H1 (cell line): ENCODE data around the gene WASF3. TPM values are rescaled to one million over a fixed set of nuclear protein-coding genes. Genes with fewer than 3 reads are reported as not detected.

Experiments
- CTCF ChIA-PET: fragments of 300-600 bp; sonication (Branson Sonifier 250); formaldehyde crosslinking; loops from one replicate; lab custom pipeline; 2021; ENCODE audit not compliant: partially characterized antibody; lab: Charles Lee
- POLR2A ChIA-PET: fragments of 300-600 bp; sonication (Branson Sonifier 250); formaldehyde crosslinking; loops from one replicate; lab custom pipeline; 2021; ENCODE audit warnings: inconsistent platforms; ENCODE audit not compliant: partially characterized antibody; lab: Charles Lee
- DNase-seq, 2 experiments: peaks; one replicate each; pipeline versions ENCODE4 v3.0.0 to v3.0.0-alpha.2; 2010 to 2022; ENCODE audit warnings: low spot score in 2 of 2, low read depth in 1 of 2, mixed read lengths in 1 of 2
- FAIRE-seq: peaks from 2 replicates; lab custom pipeline; 2011; peaks lifted over from hg19 to GRCh38; lab: Jason Lieb, UNC
- H2AFZ ChIP-seq: 2 replicates; pipeline ENCODE4 v1.8.1; 2012; ENCODE audit warnings: low read length, inconsistent platforms
- H2AK5ac ChIP-seq: 2 replicates; pipeline ENCODE4 v1.6.1; 2013; ENCODE audit warnings: low read depth, low read length
- H2BK120ac ChIP-seq: replicated peaks from 2 replicates; pipeline ENCODE3; 2013; ENCODE audit warnings: low read depth, low read length, inconsistent platforms
- H2BK12ac ChIP-seq: 2 replicates; pipeline ENCODE4 v1.6.1; 2013; ENCODE audit warnings: low read depth, low read length
- H2BK15ac ChIP-seq: 2 replicates; pipeline ENCODE4 v1.6.1; 2013; ENCODE audit warnings: low read length
- H2BK20ac ChIP-seq: 2 replicates; pipeline ENCODE4 v1.6.1; 2013; ENCODE audit warnings: low read length
- H2BK5ac ChIP-seq: 2 replicates; pipeline ENCODE4 v1.6.1; 2013; ENCODE audit warnings: low read depth, low read length
- H3K14ac ChIP-seq: 2 replicates; pipeline ENCODE4 v1.6.1; 2013; ENCODE audit warnings: inconsistent platforms; ENCODE audit not compliant: insufficient read length
- H3K18ac ChIP-seq: 2 replicates; pipeline ENCODE4 v1.6.1; 2013; ENCODE audit warnings: low read length; ENCODE audit errors: extremely low read depth
- H3K23ac ChIP-seq: 2 replicates; pipeline ENCODE4 v1.6.1; 2013; ENCODE audit warnings: inconsistent platforms; ENCODE audit not compliant: insufficient read length
- H3K23me2 ChIP-seq: 2 replicates; pipeline ENCODE4 v1.6.1; 2013; ENCODE audit warnings: low read depth, low read length
- H3K27ac ChIP-seq: 2 replicates; pipeline ENCODE4 v1.6.1; 2011; ENCODE audit warnings: low read depth, low read length, inconsistent platforms
- H3K27me3 ChIP-seq, 4 experiments: replicated peaks in 1 of 4; 1 replicate in 1 of 4; 2 replicates in 3 of 4; pipeline versions ENCODE4 v1.6.1 to v1.8.1; 2011 to 2013; ENCODE audit warnings: low read length in 3 of 4, mild to moderate bottlenecking in 3 of 4, inconsistent platforms in 2 of 4, mixed read lengths in 2 of 4, moderate library complexity in 1 of 4; ENCODE audit not compliant: control insufficient read depth in 3 of 4, insufficient read depth in 3 of 4; ENCODE audit errors: extremely low read depth in 1 of 4
- H3K36me3 ChIP-seq, 4 experiments: 2 replicates each; pipeline versions ENCODE4 v1.6.1 to v1.8.1; 2011 to 2013; ENCODE audit warnings: mild to moderate bottlenecking in 4 of 4, low read length in 3 of 4, moderate library complexity in 2 of 4, control low read depth in 1 of 4, inconsistent platforms in 1 of 4; ENCODE audit not compliant: insufficient read depth in 4 of 4, control insufficient read depth in 2 of 4
- H3K4ac ChIP-seq: replicated peaks from 2 replicates; pipeline ENCODE3; 2013; ENCODE audit warnings: low read length, low read depth, mixed read lengths, inconsistent platforms; ENCODE audit not compliant: insufficient read length
- H3K4me1 ChIP-seq, 4 experiments: replicated peaks in 1 of 4; 1 replicate in 1 of 4; 2 replicates in 3 of 4; pipeline versions ENCODE4 v1.6.1 to v1.8.1; 2011 to 2013; ENCODE audit warnings: low read length in 3 of 4, inconsistent platforms in 2 of 4, mixed read lengths in 1 of 4; ENCODE audit not compliant: insufficient read depth in 4 of 4, control insufficient read depth in 3 of 4
- H3K4me2 ChIP-seq, 2 experiments: 2 replicates each; pipeline versions ENCODE4 v1.6.1 to v1.8.1; 2011 to 2013; ENCODE audit warnings: low read depth in 2 of 2, low read length in 2 of 2, control low read depth in 1 of 2, inconsistent platforms in 1 of 2, mild to moderate bottlenecking in 1 of 2; ENCODE audit not compliant: insufficient read depth in 1 of 2
- H3K4me3 ChIP-seq, 4 experiments: fragments of 200-600, 300-600 bp in 1 of 4; sonication (generic), shearing (Covaris generic), sonication (Bioruptor Twin) in 1 of 4; 2 replicates each; pipeline versions ENCODE4 v1.5.1 to v1.8.1; 2011 to 2016; ENCODE audit warnings: low read length in 4 of 4, low read depth in 3 of 4, control low read depth in 2 of 4, inconsistent platforms in 2 of 4, mild to moderate bottlenecking in 2 of 4, mixed read lengths in 1 of 4, moderate library complexity in 1 of 4; ENCODE audit not compliant: insufficient read depth in 2 of 4; ENCODE audit errors: extremely low read depth in 1 of 4
- H3K56ac ChIP-seq: replicated peaks from 2 replicates; pipeline ENCODE3; 2013; ENCODE audit warnings: low read depth, mild to moderate bottlenecking, mixed read lengths, low read length, inconsistent platforms; ENCODE audit not compliant: insufficient read length
- H3K79me1 ChIP-seq: 2 replicates; pipeline ENCODE4 v1.6.1; 2013; ENCODE audit warnings: low read depth, low read length, control low read depth
- H3K79me2 ChIP-seq, 2 experiments: 2 replicates each; pipeline versions ENCODE4 v1.6.1 to v1.8.1; 2012 to 2013; ENCODE audit warnings: low read length in 2 of 2, mild to moderate bottlenecking in 2 of 2, inconsistent platforms in 1 of 2; ENCODE audit not compliant: insufficient read depth in 2 of 2, control insufficient read depth in 1 of 2
- H3K9ac ChIP-seq, 4 experiments: replicated peaks in 1 of 4; 1 replicate in 1 of 4; 2 replicates in 3 of 4; pipeline versions ENCODE4 v1.6.1 to v1.8.1; 2011 to 2013; ENCODE audit warnings: low read depth in 3 of 4, low read length in 3 of 4, control low read depth in 2 of 4, mild to moderate bottlenecking in 2 of 4, moderate library complexity in 2 of 4, inconsistent platforms in 1 of 4; ENCODE audit errors: extremely low read depth in 1 of 4
- H3K9me3 ChIP-seq, 2 experiments: 2 replicates each; pipeline versions ENCODE4 v1.6.1 to v1.8.1; 2012 to 2013; ENCODE audit warnings: mild to moderate bottlenecking in 2 of 2, moderate library complexity in 2 of 2, control low read depth in 1 of 2, inconsistent platforms in 1 of 2, low read depth in 1 of 2, low read length in 1 of 2, mixed read lengths in 1 of 2; ENCODE audit not compliant: insufficient read depth in 2 of 2
- H4K20me1 ChIP-seq, 2 experiments: replicated peaks in 1 of 2; 2 replicates each; pipeline versions ENCODE3 to v1.8.1; 2011 to 2013; ENCODE audit warnings: inconsistent platforms in 2 of 2, low read length in 2 of 2, mild to moderate bottlenecking in 1 of 2; ENCODE audit not compliant: insufficient read depth in 2 of 2, control insufficient read depth in 1 of 2
- H4K5ac ChIP-seq: 2 replicates; pipeline ENCODE4 v1.6.1; 2013; ENCODE audit warnings: low read length, low read depth, mixed read lengths, inconsistent platforms; ENCODE audit not compliant: insufficient read length
- H4K8ac ChIP-seq: 2 replicates; pipeline ENCODE4 v1.8.0; 2013; ENCODE audit warnings: mild to moderate bottlenecking, moderate library complexity, low read length, inconsistent platforms; ENCODE audit not compliant: insufficient read depth; ENCODE audit errors: extremely low read depth
- H4K91ac ChIP-seq: replicated peaks from 2 replicates; pipeline ENCODE3; 2013; ENCODE audit warnings: low read length, mixed read lengths, inconsistent platforms; ENCODE audit not compliant: insufficient read length
- BCL11A ChIP-seq, 2 experiments: IDR thresholded peaks; one replicate each; pipeline ENCODE4 v1.6.1; 2011; ENCODE audit warnings: low read depth in 2 of 2, low read length in 2 of 2, mild to moderate bottlenecking in 2 of 2
- CEBPB ChIP-seq: IDR thresholded peaks from 2 replicates; pipeline ENCODE4 v1.6.1; 2012; ENCODE audit warnings: low read depth, low read length
- EP300 ChIP-seq, 2 experiments: IDR thresholded peaks; 1 replicate in 1 of 2; 2 replicates in 1 of 2; pipeline ENCODE4 v1.6.1; 2011 to 2012; ENCODE audit warnings: low read depth in 2 of 2, low read length in 2 of 2, mild to moderate bottlenecking in 2 of 2, borderline replicate concordance in 1 of 2, inconsistent platforms in 1 of 2, moderate library complexity in 1 of 2
- GTF2F1 ChIP-seq: IDR thresholded peaks from 2 replicates; pipeline ENCODE4 v1.6.1; 2012; ENCODE audit warnings: low read depth, low read length, improper control_type of control experiment, borderline replicate concordance
- JUN ChIP-seq: IDR thresholded peaks from 2 replicates; pipeline ENCODE4 v1.6.1; 2011; ENCODE audit warnings: low read depth, mild to moderate bottlenecking, improper control_type of control experiment, low read length
- JUND ChIP-seq: IDR thresholded peaks from 2 replicates; pipeline ENCODE4 v1.6.1; 2011; ENCODE audit warnings: mild to moderate bottlenecking, improper control_type of control experiment, low read length
- KDM4A ChIP-seq: IDR thresholded peaks from one replicate; pipeline ENCODE4 v1.7.1; 2012; ENCODE audit warnings: low read depth, mild to moderate bottlenecking, moderate library complexity, low read length, inconsistent platforms; ENCODE audit not compliant: severe bottlenecking
- SIX5 ChIP-seq: IDR thresholded peaks from 2 replicates; pipeline ENCODE4 v1.6.1; 2011; ENCODE audit warnings: mild to moderate bottlenecking, low read depth, low read length
- SRF ChIP-seq: IDR thresholded peaks from 2 replicates; pipeline ENCODE4 v1.6.1; 2011; ENCODE audit warnings: mild to moderate bottlenecking, low read depth, low read length, moderate library complexity
- TAF1 ChIP-seq: IDR thresholded peaks from 2 replicates; pipeline ENCODE4 v1.6.1; 2011; ENCODE audit warnings: mild to moderate bottlenecking, low read depth, low read length
- WGBS, 2 experiments: shearing (Covaris generic) in 1 of 2; methylation state at CpG; one replicate each; pipeline versions ENCODE4 v1.1.6 to v1.1.7; 2013 to 2015; ENCODE audit warnings: low lambda C conversion rate in 2 of 2, mixed read lengths in 2 of 2, inconsistent platforms in 1 of 2, low coverage in 1 of 2, missing lambda C conversion rate in 1 of 2; ENCODE audit not compliant: insufficient replicate concordance in 2 of 2, insufficient coverage in 1 of 2, insufficient read length in 1 of 2; ENCODE audit errors: extremely low coverage in 1 of 2, missing lambda C conversion rate in 1 of 2; 5-methylcytosine and 5-hydroxymethylcytosine counted together
- polyA plus RNA-seq, 7 experiments: library from polyadenylated mRNA; depleted of rRNA in 3 of 7; stranded (reverse) in 5 of 7; unstranded in 2 of 7; fragments of >200 nt in 5 of 7; fragments of 200-250 nt in 2 of 7; gene quantifications; 1 replicate in 5 of 7; 2 replicates in 1 of 7; 4 replicates in 1 of 7; pipeline versions ENCODE4 v1.2.1 to v1.2.3, GENCODE V29; 2011 to 2013; ENCODE audit warnings: missing spikeins in 2 of 7, mixed read lengths in 2 of 7
- total RNA-seq: library from RNA; stranded (reverse); fragmentation: NEBNext Ultra II Directional; extraction: Animal tissue kit (Norgen Biotek cat#: 25700); gene quantifications from 2 replicates; pipeline ENCODE4 v1.2.1, GENCODE V29; 2021
- TF ChIP-seq, protein P1 (sequence below): IDR thresholded peaks from 2 replicates; pipeline ENCODE4 v1.6.1; 2011; ENCODE audit warnings: low read depth, mild to moderate bottlenecking, low read length; ENCODE audit not compliant: insufficient read depth
- TF ChIP-seq, protein P2 (sequence below): IDR thresholded peaks from 2 replicates; pipeline ENCODE4 v1.6.1; 2011; ENCODE audit warnings: low read length, improper control_type of control experiment

The WASF3 gene
- total and polyA plus RNA-seq, 2 of the 8 experiments (the other 6 are each of a cell fraction or from before 2014, with no cell fraction given) = 18.7 to 39.8 TPM

DNA sequence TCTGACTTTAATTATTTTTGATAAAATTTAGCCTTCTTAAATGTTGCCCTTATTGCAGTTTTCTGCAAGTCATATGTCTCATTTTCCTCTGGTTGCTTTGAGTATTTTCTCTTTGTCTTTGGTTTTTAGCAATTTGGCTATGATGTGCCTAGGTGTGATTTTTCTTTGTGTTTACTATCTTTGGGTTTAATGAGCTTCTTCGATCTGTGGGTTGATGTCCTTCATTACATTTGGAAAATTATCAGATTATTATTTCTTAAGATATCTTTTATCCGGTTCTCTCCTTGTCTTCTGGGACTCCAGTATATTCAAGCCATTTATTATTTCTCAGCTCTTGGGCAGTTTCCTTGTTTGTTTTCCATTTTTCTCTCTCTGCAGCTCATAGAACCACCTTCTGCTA lies 39.0 kb downstream of the WASF3 start:
- H2BK12ac ChIP-seq = no peak overlapping the region
- no peak overlapping the region for H3K9ac ChIP-seq
- H3K79me1 ChIP-seq = peaks cover 2% of the 10 kb centered on the region; the same call in 1 of the 2 replicates
- no peak overlapping the region for H3K14ac ChIP-seq
- H4K20me1 ChIP-seq = peaks cover 1 to 3% of the 10 kb centered on the region in 2 experiments
- no peak overlapping the region for H3K4ac ChIP-seq
- no peak overlapping the region for H3K27ac ChIP-seq
- H2AK5ac ChIP-seq = no peak overlapping the region
- H3K36me3 ChIP-seq = no peaks in the 10 kb centered on the region
- H4K8ac ChIP-seq = no peak overlapping the region
- H3K23me2 ChIP-seq = no peaks in the 10 kb centered on the region
- WGBS, 2 experiments = 93% methylated on average over 2 of the region's 2 CpGs; no CpG with 5 or more reads in 1 of the 2 experiments
- POLR2A ChIA-PET = no interaction called here
- no peak overlapping the region for H2BK5ac ChIP-seq
- H3K4me3 ChIP-seq = no peak overlapping the region
- H2BK120ac ChIP-seq = no peak overlapping the region
- CTCF ChIA-PET = interaction anchor here (0.7 to 2.4 kb wide), 2 partner anchors 9 to 10 kb away, joined by 3 to 9 read pairs; no protein-coding TSS in a partner anchor
- peaks cover 0 to 3% (median under 1%) of the 10 kb centered on the region in 4 experiments; a peak in 3 of 7 replicates for H3K4me1 ChIP-seq
- no peak overlapping the region for H2BK15ac ChIP-seq
- H3K79me2 ChIP-seq = peaks cover 0 to 66% of the 10 kb centered on the region in 2 experiments; a peak in 3 of 4 replicates
- H3K56ac ChIP-seq = no peak overlapping the region
- DNase-seq (no peak), FAIRE-seq (no peak)
- H3K23ac ChIP-seq = no peak overlapping the region
- no peak overlapping the region for H4K5ac ChIP-seq
- H2BK20ac ChIP-seq = no peak overlapping the region
- H2AFZ ChIP-seq = no peak overlapping the region
- no peak overlapping the region for H3K18ac ChIP-seq
- peaks cover 0 to 1% (median 0%) of the 10 kb centered on the region in 4 experiments; a peak in 1 of 7 replicates for H3K27me3 ChIP-seq
- no peak overlapping the region for H3K4me2 ChIP-seq
- H3K9me3 ChIP-seq = peaks cover 0 to 4% of the 10 kb centered on the region in 2 experiments; a peak in 1 of 4 replicates
- no peak overlapping the region for H4K91ac ChIP-seq
- TF ChIP-seq JUN (no peak), GTF2F1 (no peak), CEBPB (no peak), EP300 (IDR thresholded peaks at IDR 0.05; ENCODE audit: borderline replicate concordance in 1 of 2, low read depth in 2 of 2, low read length in 2 of 2) (no peak), SRF (no peak), BCL11A (IDR thresholded peaks at IDR 0.05; ENCODE audit: low read depth in 2 of 2, low read length in 2 of 2) (no peak), TAF1 (no peak), JUND (no peak), KDM4A (no peak), SIX5 (no peak)
- TF ChIP-seq, protein P1, sequence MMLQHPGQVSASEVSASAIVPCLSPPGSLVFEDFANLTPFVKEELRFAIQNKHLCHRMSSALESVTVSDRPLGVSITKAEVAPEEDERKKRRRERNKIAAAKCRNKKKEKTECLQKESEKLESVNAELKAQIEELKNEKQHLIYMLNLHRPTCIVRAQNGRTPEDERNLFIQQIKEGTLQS = no peak
- TF ChIP-seq, protein P2, sequence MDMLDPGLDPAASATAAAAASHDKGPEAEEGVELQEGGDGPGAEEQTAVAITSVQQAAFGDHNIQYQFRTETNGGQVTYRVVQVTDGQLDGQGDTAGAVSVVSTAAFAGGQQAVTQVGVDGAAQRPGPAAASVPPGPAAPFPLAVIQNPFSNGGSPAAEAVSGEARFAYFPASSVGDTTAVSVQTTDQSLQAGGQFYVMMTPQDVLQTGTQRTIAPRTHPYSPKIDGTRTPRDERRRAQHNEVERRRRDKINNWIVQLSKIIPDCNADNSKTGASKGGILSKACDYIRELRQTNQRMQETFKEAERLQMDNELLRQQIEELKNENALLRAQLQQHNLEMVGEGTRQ = no peak
